GM18520 (cell line): ENCODE measurements around the gene CELA2A.
"Not testable (repeated sequence)": the region's sequence is repeated elsewhere in the genome, so short reads cannot be mapped to it uniquely, and the experiment has no call there.

Experiments
- ATAC-seq: cut with Tn5 transposase; IDR thresholded peaks from one replicate; pipeline ENCODE4 v1.9.1; 2021; ENCODE audit not compliant: unreplicated experiment

Gene CELA2A

GRCh38 chr1:15424981-15425380, 31.6 kb upstream of the CELA2A start:
- ATAC-seq = no peak

- no peak for ATAC-seq
These were observed 31.0 kb upstream of the CELA2A start for GRCh38 chr1:15425521-15425920.

- no peak for ATAC-seq
These were observed 30.6 kb upstream of the CELA2A start for GRCh38 chr1:15425958-15426357.

- ATAC-seq = no peak
These were observed 29.8 kb upstream of the CELA2A start for GRCh38 chr1:15426492-15427279.

GRCh38 chr1:15427280-15427666, 29.3 kb upstream of the CELA2A start:
- no peak for ATAC-seq

- ATAC-seq = not testable (repeated sequence)
These were observed 28.3 kb upstream of the CELA2A start for GRCh38 chr1:15428252-15428651.

- no peak for ATAC-seq
These were observed 27.6 kb upstream of the CELA2A start for GRCh38 chr1:15428815-15429435.

- no peak for ATAC-seq
These were observed 26.8 kb upstream of the CELA2A start for GRCh38 chr1:15429701-15430149.

- no peak for ATAC-seq
These were observed 25.6 kb upstream of the CELA2A start for GRCh38 chr1:15430787-15431570.

GRCh38 chr1:15431571-15431948, 25.0 kb upstream of the CELA2A start:
- ATAC-seq = no peak

GRCh38 chr1:15432324-15432723, 24.2 kb upstream of the CELA2A start:
- ATAC-seq = no peak

GRCh38 chr1:15433471-15433870, 23.1 kb upstream of the CELA2A start:
- ATAC-seq = no peak

GRCh38 chr1:15434739-15435138, 21.8 kb upstream of the CELA2A start:
- not testable (repeated sequence) for ATAC-seq

- no peak for ATAC-seq
These were observed 21.1 kb upstream of the CELA2A start for GRCh38 chr1:15435239-15436077.

GRCh38 chr1:15436881-15437442, 19.6 kb upstream of the CELA2A start:
- ATAC-seq = no peak

- ATAC-seq = no peak
These were observed 17.2 kb upstream of the CELA2A start for GRCh38 chr1:15439325-15439724.

GRCh38 chr1:15440357-15440756, 16.2 kb upstream of the CELA2A start:
- no peak for ATAC-seq

- no peak for ATAC-seq
These were observed 15.3 kb upstream of the CELA2A start for GRCh38 chr1:15441247-15441646.

- no peak for ATAC-seq
These were observed 14.4 kb upstream of the CELA2A start for GRCh38 chr1:15442119-15442518.

GRCh38 chr1:15442759-15443158, 13.8 kb upstream of the CELA2A start:
- no peak for ATAC-seq

GRCh38 chr1:15443281-15443680, 13.3 kb upstream of the CELA2A start:
- ATAC-seq = no peak
